Smooth muscle cell (in vitro differentiated cells): ENCODE data around the gene IL19. TPM values are rescaled to one million over a fixed set of nuclear protein-coding genes. Genes with fewer than 3 reads are reported as not detected.

Experiments
- DNase-seq: peaks from one replicate; lab custom pipeline; 2025; ENCODE audit not compliant: unreplicated experiment; lab: John Stamatoyannopoulos, UW
- H2AFZ ChIP-seq: fragments of 200-600 bp; sonication (generic); 2 replicates; pipeline ENCODE4 v1.6.0; 2016; ENCODE audit warnings: antibody characterized with exemption, low read depth, mild to moderate bottlenecking
- H3F3A ChIP-seq: fragments of 200-600 bp; sonication (generic); 2 replicates; pipeline ENCODE4 v1.6.0; 2017; ENCODE audit warnings: antibody characterized with exemption, low read depth
- H3K27ac ChIP-seq: fragments of 200-600 bp; sonication (generic); 2 replicates; pipeline ENCODE4 v1.5.1; 2016; ENCODE audit warnings: low read depth, mild to moderate bottlenecking
- H3K27me3 ChIP-seq: fragments of 200-600 bp; sonication (generic); 2 replicates; pipeline ENCODE4 v1.6.1; 2016; ENCODE audit warnings: low read depth, mild to moderate bottlenecking
- H3K36me3 ChIP-seq: fragments of 200-600 bp; sonication (generic); 2 replicates; pipeline ENCODE4 v1.5.1; 2016; ENCODE audit warnings: low read depth
- H3K4me1 ChIP-seq: fragments of 200-600 bp; sonication (generic); 2 replicates; pipeline ENCODE4 v1.5.1; 2016; ENCODE audit warnings: low read depth
- H3K4me2 ChIP-seq: fragments of 200-600 bp; sonication (generic); 2 replicates; pipeline ENCODE4 v1.6.0; 2016; ENCODE audit warnings: mild to moderate bottlenecking
- H3K4me3 ChIP-seq: fragments of 200-600 bp; sonication (generic); 2 replicates; pipeline ENCODE4 v1.5.1; 2016; ENCODE audit warnings: mild to moderate bottlenecking
- H3K79me2 ChIP-seq: fragments of 200-600 bp; sonication (generic); 2 replicates; pipeline ENCODE4 v1.6.0; 2016; ENCODE audit warnings: low read depth, mild to moderate bottlenecking
- H3K9ac ChIP-seq: fragments of 200-600 bp; sonication (generic); 2 replicates; pipeline ENCODE4 v1.6.0; 2016; ENCODE audit warnings: low read depth
- H3K9me3 ChIP-seq: fragments of 200-600 bp; sonication (generic); replicated peaks from 2 replicates; pipeline ENCODE4 v1.5.1; 2016; ENCODE audit warnings: low read depth
- H4K20me1 ChIP-seq: fragments of 200-600 bp; sonication (generic); 2 replicates; pipeline ENCODE4 v1.6.0; 2016; ENCODE audit warnings: low read depth
- CTCF ChIP-seq: fragments of 200-600 bp; sonication (generic); IDR thresholded peaks from 2 replicates; pipeline ENCODE4 v1.5.1; 2017; ENCODE audit warnings: borderline replicate concordance, mild to moderate bottlenecking, antibody characterized with exemption; ENCODE audit not compliant: insufficient read depth, poor library complexity, severe bottlenecking
- WGBS: methylation state at CpG from one replicate; pipeline ENCODE4 v1.1.7; 2016; ENCODE audit warnings: low lambda C conversion rate; 5-methylcytosine and 5-hydroxymethylcytosine counted together
- polyA plus RNA-seq: library from polyadenylated mRNA; unstranded; fragments of >200 nt; fragmentation: Nextera tagmentation; extraction: Ambion mirVana; gene quantifications from 2 replicates; pipeline ENCODE4 v1.2.1, GENCODE V29; 2016
- total RNA-seq: library from RNA; depleted of rRNA; stranded (reverse); fragments of >200 nt; gene quantifications from 2 replicates; pipeline ENCODE4 v1.2.3, GENCODE V29; 2014

Gene IL19
- total and polyA plus RNA-seq, 2 experiments from 2014 or later = 0.35 TPM; not detected in 1

DNA sequence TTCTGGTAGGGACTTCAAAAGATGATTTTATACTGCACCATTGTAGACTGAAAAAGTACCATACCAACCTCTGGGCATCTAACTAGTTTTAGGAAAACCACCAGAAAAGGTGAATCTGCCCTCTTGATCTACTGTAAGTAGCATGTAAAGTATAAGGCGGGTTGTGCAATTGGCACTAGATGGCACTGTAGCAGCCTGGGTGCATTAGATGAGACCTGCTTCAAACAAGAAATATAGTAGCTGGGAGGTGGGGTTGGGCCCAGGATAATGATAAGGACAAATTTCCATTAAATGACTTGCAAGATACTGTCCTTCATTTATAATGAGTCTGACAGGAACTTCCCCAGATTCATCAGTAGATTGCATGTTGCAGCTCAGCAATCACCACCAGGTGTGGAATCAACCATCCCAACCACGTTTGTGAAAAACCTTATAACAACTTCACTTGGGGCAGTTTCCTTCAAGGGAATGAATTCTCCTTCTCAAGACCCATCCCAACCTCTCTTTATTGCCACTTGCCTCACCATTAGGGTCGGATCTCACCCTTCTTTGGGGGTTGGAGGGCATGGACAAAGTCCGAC, 39.0 kb downstream of the IL19 start:
- WGBS = 72% methylated on average over 4 of the region's 4 CpGs
- H3K79me2 ChIP-seq = no peaks in the 10 kb centered on the region
- no peaks in the 10 kb centered on the region for H3K36me3 ChIP-seq
- no peaks in the 10 kb centered on the region for H3F3A ChIP-seq
- no peak overlapping the region for H3K9ac ChIP-seq
- no peak overlapping the region for H3K4me3 ChIP-seq
- no peak overlapping the region for H2AFZ ChIP-seq
- H3K27ac ChIP-seq = no peak overlapping the region
- H3K27me3 ChIP-seq = no peaks in the 10 kb centered on the region
- peak; percentile 46 for TF ChIP-seq CTCF
- H4K20me1 ChIP-seq = no peaks in the 10 kb centered on the region
- no peak overlapping the region for H3K4me2 ChIP-seq
- no peaks in the 10 kb centered on the region for H3K9me3 ChIP-seq
- no peaks in the 10 kb centered on the region for H3K4me1 ChIP-seq
- no peak for DNase-seq

- Histone ChIP-seq H3K9ac (no peak overlapping the region), H3K36me3 (no peaks in the 10 kb centered on the region), H3K9me3 (no peaks in the 10 kb centered on the region), H2AFZ (no peak overlapping the region), H3K4me3 (no peak overlapping the region), H3F3A (no peaks in the 10 kb centered on the region), H3K4me2 (no peak overlapping the region), H3K27me3 (no peaks in the 10 kb centered on the region), H3K27ac (no peak overlapping the region), H3K79me2 (no peaks in the 10 kb centered on the region), H4K20me1 (no peaks in the 10 kb centered on the region), H3K4me1 (no peaks in the 10 kb centered on the region)
- WGBS = 75% methylated on average over 2 of the region's 2 CpGs
- DNase-seq = no peak
- TF ChIP-seq CTCF = no peak
Observed at GRCh38 chr1:206812471-206812870, 41.9 kb downstream of the IL19 start.

DNA sequence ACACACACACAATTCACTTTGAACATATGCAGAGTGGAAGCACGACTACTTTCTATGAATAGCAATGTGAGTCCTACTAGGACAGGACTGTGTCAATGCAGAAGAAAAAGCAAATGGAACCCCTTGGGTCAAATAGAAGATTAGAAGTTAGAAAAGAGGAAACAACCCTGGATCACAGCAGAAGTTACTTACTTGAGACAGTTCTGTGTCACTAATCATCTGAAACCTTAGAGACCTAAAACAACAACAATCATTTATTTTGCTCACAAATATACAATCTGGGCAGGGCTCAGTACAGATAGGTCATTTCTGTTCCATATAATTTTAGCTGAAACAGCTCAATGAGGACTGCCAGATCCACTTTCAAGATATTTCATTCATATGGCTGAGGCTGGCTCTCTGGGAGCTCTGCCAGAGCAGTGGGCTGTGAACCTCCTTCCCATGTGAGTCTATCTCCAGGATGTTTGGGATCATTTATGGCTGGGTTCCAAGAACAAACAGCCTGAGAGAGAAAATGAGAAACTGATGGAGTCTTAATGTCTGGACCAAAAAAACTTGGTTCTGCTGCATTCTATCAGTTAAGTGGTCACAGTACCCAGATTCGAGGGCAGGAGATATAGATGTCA, 44.3 kb downstream of the IL19 start:
- 65% methylated on average over 2 of the region's 2 CpGs for WGBS
- no peak overlapping the region for H3K4me2 ChIP-seq
- no peaks in the 10 kb centered on the region for H4K20me1 ChIP-seq
- TF ChIP-seq CTCF = no peak
- no peak for DNase-seq
- no peaks in the 10 kb centered on the region for H3F3A ChIP-seq
- no peaks in the 10 kb centered on the region for H3K9me3 ChIP-seq
- no peak overlapping the region for H3K9ac ChIP-seq
- H3K4me3 ChIP-seq = no peak overlapping the region
- H2AFZ ChIP-seq = no peak overlapping the region
- no peaks in the 10 kb centered on the region for H3K4me1 ChIP-seq
- no peaks in the 10 kb centered on the region for H3K79me2 ChIP-seq
- H3K27me3 ChIP-seq = no peaks in the 10 kb centered on the region
- no peak overlapping the region for H3K27ac ChIP-seq
- H3K36me3 ChIP-seq = no peaks in the 10 kb centered on the region
